HG03039 (cell line): ENCODE data around the gene COMMD9.
A peak's percentile ranks its signal among the peaks of the same experiment; 100 is the strongest.

Experiments used
- ATAC-seq: cut with Tn5 transposase; IDR thresholded peaks from one replicate; pipeline ENCODE4 v1.9.1; 2021; ENCODE audit warnings: mild to moderate bottlenecking, moderate library complexity; ENCODE audit not compliant: unreplicated experiment

Gene COMMD9

DNA sequence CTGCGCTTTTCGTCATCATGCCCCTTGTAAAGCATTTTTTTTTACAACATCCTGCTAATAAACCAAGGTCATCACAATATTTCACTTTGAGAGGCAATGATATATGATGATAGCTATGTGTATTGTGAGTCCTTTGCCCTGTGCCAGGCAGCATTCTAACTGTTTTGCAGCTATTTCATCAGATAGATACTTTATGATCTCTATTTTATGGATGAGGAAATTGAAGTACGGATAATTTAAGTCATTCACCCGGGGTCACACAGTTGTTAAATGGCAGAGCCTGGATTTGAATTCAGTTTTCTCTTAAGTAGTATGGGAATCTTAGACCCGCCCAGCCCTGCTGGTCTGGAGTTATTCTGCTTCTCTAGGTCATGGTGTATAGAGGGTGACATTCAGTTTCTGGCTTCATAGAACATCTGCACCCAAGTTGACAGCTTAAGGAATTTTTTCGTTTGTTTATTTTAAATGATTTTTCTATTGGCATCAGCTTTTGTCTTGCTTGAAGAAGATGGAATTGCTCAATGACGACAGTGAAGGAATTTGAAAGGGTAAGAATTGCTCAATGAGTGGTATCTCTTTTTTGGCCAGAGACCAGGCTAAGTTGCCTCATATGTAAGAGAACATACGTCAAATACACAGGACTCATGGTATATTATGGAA, 7.8 kb upstream of the COMMD9 start:
- no peak for ATAC-seq

GRCh38 chr11:36295926-36296325, 6.7 kb upstream of the COMMD9 start, which contains the start of gene PRR5L:
PRR5L (plus strand) TSS chr11:36296288; CDS start chr11:36401122, 104,834 bp downstream.
- no peak for ATAC-seq

DNA sequence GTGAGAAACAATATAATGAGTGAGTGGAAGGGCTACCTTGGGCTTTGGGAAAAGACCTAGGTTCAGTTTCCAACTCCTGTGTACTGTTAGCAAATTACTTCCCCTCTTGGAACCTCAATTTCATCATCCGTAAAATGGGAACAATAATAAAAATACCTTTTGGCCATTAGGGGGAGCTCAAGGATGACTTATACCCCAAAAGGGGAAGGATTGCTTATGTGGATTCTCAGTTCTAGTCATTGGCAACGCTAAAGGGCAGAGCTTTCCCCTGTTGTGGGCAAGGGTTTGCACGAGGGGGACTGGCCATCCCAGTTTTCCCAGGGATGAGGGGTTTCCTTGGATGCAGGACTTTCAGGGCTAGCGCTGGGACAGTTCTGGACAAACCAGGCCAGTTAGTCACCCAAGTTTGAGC, 3.1 kb upstream of the COMMD9 start:
- ATAC-seq = no peak

GRCh38 chr11:36288442-36289225, 590 bp downstream of the COMMD9 start:
- no peak for ATAC-seq

GRCh38 chr11:36282926-36283325, 6.3 kb downstream of the COMMD9 start:
- ATAC-seq = no peak

- no peak for ATAC-seq
Measured at GRCh38 chr11:36281850-36282249, 7.4 kb downstream of the COMMD9 start.

DNA sequence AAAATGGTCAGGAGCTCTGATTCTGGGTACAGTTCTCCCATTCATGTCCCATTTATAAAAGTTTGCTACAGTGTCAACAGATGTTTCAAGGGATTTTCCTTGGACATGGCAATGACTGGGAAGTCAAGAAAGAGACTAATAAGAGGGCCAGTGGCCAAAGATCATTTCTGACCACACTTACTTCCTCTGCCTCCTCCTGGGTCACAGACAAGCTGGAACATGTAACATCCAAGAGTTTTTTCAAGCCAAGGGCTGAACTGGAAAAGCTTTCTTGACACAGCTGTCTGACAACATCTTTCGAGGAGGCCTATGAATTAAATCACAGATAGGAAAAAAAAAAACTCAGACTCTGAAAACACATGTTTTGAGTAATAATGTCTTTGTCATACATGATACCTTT, 8.7 kb downstream of the COMMD9 start:
- no peak for ATAC-seq

- no peak for ATAC-seq
Measured at GRCh38 chr11:36278531-36279282, 10.5 kb downstream of the COMMD9 start.

GRCh38 chr11:36274414-36274813, 14.8 kb downstream of the COMMD9 start:
- ATAC-seq = no peak

GRCh38 chr11:36273110-36273509, 16.1 kb downstream of the COMMD9 start:
- ATAC-seq = no peak

DNA sequence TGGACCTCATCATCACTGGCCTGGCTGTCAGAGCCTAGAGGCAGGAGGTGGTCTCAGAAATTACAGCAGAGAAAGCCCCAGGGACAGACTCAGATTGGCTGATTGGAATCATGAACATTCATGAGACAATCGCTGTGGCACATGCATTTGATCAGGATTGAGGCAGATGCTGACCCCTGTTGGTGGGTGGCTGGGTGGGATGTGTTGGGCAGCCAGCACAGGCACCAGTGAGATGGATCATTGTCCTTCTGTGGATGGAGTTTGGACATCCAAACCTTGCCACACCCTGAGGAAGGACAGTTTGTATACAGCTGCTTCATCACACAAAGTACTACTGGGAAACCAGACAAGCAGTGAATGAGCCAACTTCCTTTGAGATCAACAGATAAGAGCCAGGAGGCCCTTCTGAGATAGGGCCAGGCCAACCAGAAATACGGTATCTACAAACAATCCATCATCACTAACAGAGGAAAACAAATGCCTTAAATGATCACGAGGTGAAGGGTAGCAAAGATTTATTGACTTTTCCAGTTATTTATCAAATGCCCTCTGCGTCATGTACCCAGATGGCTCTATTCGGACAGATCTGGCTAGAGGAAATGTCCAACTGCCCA, 17.3 kb downstream of the COMMD9 start:
- ATAC-seq = no peak

DNA sequence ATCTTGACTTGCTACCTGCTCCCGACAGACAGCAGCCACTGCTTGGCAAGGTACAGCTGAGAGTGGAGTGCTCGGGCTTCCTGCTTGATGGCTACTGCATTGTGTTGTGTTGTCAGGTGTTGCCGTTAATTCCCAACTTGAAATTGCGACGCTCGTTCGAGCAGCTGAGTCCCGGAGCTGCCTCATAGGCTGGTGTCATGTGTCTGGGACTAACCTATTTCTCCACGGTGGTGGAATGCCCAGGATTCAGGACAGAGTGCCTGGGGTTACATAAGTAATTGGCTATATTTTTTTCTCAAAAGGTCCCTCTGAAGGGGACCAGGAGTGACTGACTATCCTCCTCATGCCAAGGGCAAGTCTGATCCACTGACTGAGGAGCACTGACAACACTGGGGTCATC, 18.5 kb downstream of the COMMD9 start:
- no peak for ATAC-seq

GRCh38 chr11:36268337-36268985, 20.8 kb downstream of the COMMD9 start:
- ATAC-seq = no peak

DNA sequence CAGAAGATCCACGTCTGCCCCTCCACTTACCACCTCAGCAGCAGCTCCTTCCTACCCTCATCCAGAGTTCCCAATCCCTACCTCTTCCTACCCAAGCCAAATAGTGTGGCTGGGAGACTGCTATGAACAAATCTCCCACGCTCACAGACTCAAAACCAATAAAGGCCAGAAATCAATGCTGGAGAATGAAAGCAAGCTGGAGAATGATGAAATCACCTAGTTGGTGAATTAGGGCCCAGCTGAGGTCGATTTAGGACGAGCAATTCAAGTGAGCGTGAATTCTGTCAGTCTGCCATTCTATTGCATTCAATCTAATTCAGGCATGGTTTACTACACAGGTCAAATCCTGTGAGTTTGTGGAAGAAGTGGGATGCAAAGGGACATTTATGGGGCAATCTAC, 22.5 kb downstream of the COMMD9 start:
- no peak for ATAC-seq

DNA sequence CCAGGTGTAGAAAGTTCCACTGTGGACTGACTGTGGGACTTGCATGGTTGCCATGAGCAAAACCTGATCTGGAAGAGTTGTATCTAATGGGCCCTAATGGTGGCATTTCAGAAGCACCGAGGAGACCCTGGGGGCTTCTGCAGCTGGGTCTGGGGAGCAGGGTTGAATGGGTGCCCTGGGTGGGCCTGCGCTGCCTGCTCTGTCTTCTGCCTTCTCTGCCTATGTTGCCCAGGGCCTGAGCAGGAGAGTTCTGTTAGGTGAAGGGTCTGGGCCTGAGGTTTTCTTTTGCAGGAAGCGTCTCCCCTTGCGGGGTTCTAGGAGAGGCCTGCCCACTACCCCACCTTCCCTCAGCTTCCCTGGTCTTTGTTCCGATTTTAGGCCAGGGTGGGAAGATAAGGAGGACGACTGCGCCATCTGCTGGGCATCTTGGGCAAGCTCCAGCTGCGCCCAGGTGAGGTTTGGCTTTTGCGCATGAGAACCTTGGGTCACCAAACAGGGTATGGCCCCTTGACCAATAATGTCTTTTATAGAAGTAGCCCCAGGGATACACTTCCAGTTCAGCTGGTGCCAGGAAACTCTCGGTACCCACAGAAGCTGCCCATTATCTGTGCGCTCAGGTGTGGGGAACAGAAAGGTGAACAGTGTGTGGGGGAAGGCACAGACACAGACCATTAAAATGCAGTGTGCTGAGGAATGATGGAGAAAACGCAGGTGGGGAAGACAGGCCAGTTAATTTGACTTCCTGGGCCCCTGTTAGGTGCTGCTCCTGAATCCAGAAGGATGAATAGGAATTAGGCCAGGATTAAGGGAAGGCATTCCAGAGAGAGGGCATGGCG, 23.2 kb downstream of the COMMD9 start:
- peak; percentile 55 for ATAC-seq

DNA sequence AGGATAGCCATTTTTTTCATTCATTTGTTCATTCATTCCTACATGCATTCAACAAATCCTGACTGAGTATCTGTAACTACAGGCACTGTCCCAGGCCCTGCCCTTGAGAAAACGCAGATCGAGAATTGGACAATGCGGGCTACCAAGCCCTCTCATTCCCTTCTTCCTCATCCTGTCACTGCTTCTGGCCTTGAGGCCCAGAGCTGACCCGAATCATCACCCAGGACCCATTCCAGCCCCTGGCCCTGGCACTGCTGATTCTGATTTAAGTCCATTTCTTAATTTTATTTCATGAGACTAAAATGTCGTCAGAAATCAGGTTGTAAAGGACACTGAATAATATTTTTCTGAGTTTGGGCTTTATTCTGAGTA, 24.3 kb downstream of the COMMD9 start:
- ATAC-seq = no peak

- no peak for ATAC-seq
Measured at GRCh38 chr11:36264011-36264972, 24.9 kb downstream of the COMMD9 start.

DNA sequence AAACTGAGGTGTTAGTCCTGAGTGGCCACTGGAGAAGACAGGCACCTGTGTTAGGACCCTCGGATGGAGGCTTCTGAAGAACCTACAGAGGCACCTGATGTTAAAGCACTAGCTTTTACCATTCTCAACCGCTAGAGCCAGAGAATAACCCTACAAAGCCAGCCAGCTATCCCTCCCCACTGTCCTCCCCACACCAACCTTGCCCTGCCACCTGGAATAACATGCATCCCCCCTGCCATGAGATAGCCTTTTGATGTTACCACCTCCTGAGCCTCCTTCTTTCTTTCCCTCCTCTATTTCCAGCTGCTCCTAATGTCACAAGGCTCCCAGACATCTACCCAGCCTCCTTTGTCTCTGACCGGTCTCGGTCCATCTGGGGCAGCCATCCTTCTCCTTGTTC, 28.1 kb downstream of the COMMD9 start:
- no peak for ATAC-seq
